ENCODE measurements around the gene NKTR.

- TF ChIP-seq POLR2A (IDR thresholded peaks at IDR 0.05) (no peak), CTCF (IDR thresholded peaks at IDR 0.05) (no peak)
Observed at GRCh38 chr3:42659451-42660130, 59.1 kb downstream of the NKTR start.
